ENCODE data around the gene HOXC4.

Gene HOXC4

GRCh38 chr12:54018468-54018984 lies 35.1 kb upstream of the HOXC4 start:
- no peak overlapping the region for H2BK12ac ChIP-seq (ENCODE audit: low read length)
- peak overlapping the region; percentile 6 for H4K12ac ChIP-seq (ENCODE audit: low read depth, low read length)
- H3K27me3 ChIP-seq (ENCODE audit: insufficient read depth, low read length): peaks cover 92% of the 10 kb centered on the region
- peak overlapping the region; percentile 38 for H2AFZ ChIP-seq (ENCODE audit: insufficient read depth, low read length, poor library complexity)
- H4K8ac ChIP-seq (ENCODE audit: low read depth, low read length): peak overlapping the region; percentile 70
- H3K9me3 ChIP-seq (ENCODE audit: insufficient read depth, low read depth, low read length): peaks cover 6% of the 10 kb centered on the region
- no peaks in the 10 kb centered on the region for H3K79me1 ChIP-seq (ENCODE audit: low read length)
- H3K36me3 ChIP-seq (ENCODE audit: control insufficient read depth in 1 of 2, insufficient read depth in 2 of 2, low read length in 2 of 2): no peaks in the 10 kb centered on the region
- peaks cover 4 to 7% of the 10 kb centered on the region in 2 experiments for H3K4me1 ChIP-seq (ENCODE audit: control insufficient read depth in 1 of 2, insufficient read depth in 2 of 2, low read length in 2 of 2)
- no peaks in the 10 kb centered on the region for H3K79me2 ChIP-seq (ENCODE audit: control insufficient read depth, insufficient read depth, low read length, poor library complexity)
- no peak overlapping the region for H4K91ac ChIP-seq (ENCODE audit: low read depth, low read length)
- H3K4me2 ChIP-seq (ENCODE audit: low read length): peak overlapping the region; percentile 78
- H2BK5ac ChIP-seq (ENCODE audit: low read depth, low read length, poor library complexity): no peak overlapping the region
- no peak overlapping the region for H3K9ac ChIP-seq (ENCODE audit: low read length)
- no peak overlapping the region for H3K18ac ChIP-seq (ENCODE audit: low read length)
- H2BK120ac ChIP-seq (ENCODE audit: insufficient read depth, low read length, poor library complexity): no peak overlapping the region
- no peak overlapping the region for H3K27ac ChIP-seq (ENCODE audit: low read depth, low read length)
- no CpG with 5 or more reads among the region's 29 CpGs for WGBS (ENCODE audit: extremely low coverage, insufficient coverage, insufficient read length)
- no peak overlapping the region for H3K4ac ChIP-seq (ENCODE audit: low read depth, low read length)
- H3K14ac ChIP-seq (ENCODE audit: low read length): no peak overlapping the region
- H3K4me3 ChIP-seq (ENCODE audit: low read depth, low read length): peak overlapping the region; percentile 59
- no peak overlapping the region for H2AK5ac ChIP-seq (ENCODE audit: low read length)
- no peak for DNase-seq
- H3K23ac ChIP-seq (ENCODE audit: low read length): no peak overlapping the region

GRCh38 chr12:54019091-54019811 lies 34.4 kb upstream of the HOXC4 start:
- no peak overlapping the region for H3K27ac ChIP-seq (ENCODE audit: low read depth, low read length)
- no peak overlapping the region for H3K9ac ChIP-seq (ENCODE audit: low read length)
- DNase-seq: no peak
- no peak overlapping the region for H4K12ac ChIP-seq (ENCODE audit: low read depth, low read length)
- no peak overlapping the region for H3K23ac ChIP-seq (ENCODE audit: low read length)
- H3K9me3 ChIP-seq (ENCODE audit: insufficient read depth, low read depth, low read length): peaks cover 5% of the 10 kb centered on the region
- peaks cover 93% of the 10 kb centered on the region for H3K27me3 ChIP-seq (ENCODE audit: insufficient read depth, low read length)
- no peak overlapping the region for H3K4ac ChIP-seq (ENCODE audit: low read depth, low read length)
- no peaks in the 10 kb centered on the region for H3K79me1 ChIP-seq (ENCODE audit: low read length)
- no peaks in the 10 kb centered on the region for H3K79me2 ChIP-seq (ENCODE audit: control insufficient read depth, insufficient read depth, low read length, poor library complexity)
- H3K4me1 ChIP-seq (ENCODE audit: control insufficient read depth in 1 of 2, insufficient read depth in 2 of 2, low read length in 2 of 2): peaks cover 4 to 7% of the 10 kb centered on the region in 2 experiments
- H3K4me2 ChIP-seq (ENCODE audit: low read length): peak overlapping the region; percentile 33
- no peak overlapping the region for H2BK120ac ChIP-seq (ENCODE audit: insufficient read depth, low read length, poor library complexity)
- no CpG with 5 or more reads among the region's 43 CpGs for WGBS (ENCODE audit: extremely low coverage, insufficient coverage, insufficient read length)
- no peak overlapping the region for H2BK12ac ChIP-seq (ENCODE audit: low read length)
- H3K18ac ChIP-seq (ENCODE audit: low read length): no peak overlapping the region
- H3K14ac ChIP-seq (ENCODE audit: low read length): no peak overlapping the region
- H2BK5ac ChIP-seq (ENCODE audit: low read depth, low read length, poor library complexity): no peak overlapping the region
- no peak overlapping the region for H3K4me3 ChIP-seq (ENCODE audit: low read depth, low read length)
- no peak overlapping the region for H2AK5ac ChIP-seq (ENCODE audit: low read length)
- no peaks in the 10 kb centered on the region for H3K36me3 ChIP-seq (ENCODE audit: control insufficient read depth in 1 of 2, insufficient read depth in 2 of 2, low read length in 2 of 2)
- no peak overlapping the region for H4K8ac ChIP-seq (ENCODE audit: low read depth, low read length)
- no peak overlapping the region for H4K91ac ChIP-seq (ENCODE audit: low read depth, low read length)
- no peak overlapping the region for H2AFZ ChIP-seq (ENCODE audit: insufficient read depth, low read length, poor library complexity)

- Histone ChIP-seq H2BK5ac (ENCODE audit: low read depth, low read length, poor library complexity) (no peak overlapping the region), H3K9ac (ENCODE audit: low read length) (no peak overlapping the region), H3K9me3 (ENCODE audit: insufficient read depth, low read depth, low read length) (peaks cover 5% of the 10 kb centered on the region), H3K4me2 (ENCODE audit: low read length) (no peak overlapping the region), H3K27ac (ENCODE audit: low read depth, low read length) (no peak overlapping the region), H3K14ac (ENCODE audit: low read length) (no peak overlapping the region), H4K8ac (ENCODE audit: low read depth, low read length) (no peak overlapping the region), H3K79me2 (ENCODE audit: control insufficient read depth, insufficient read depth, low read length, poor library complexity) (no peaks in the 10 kb centered on the region), H3K79me1 (ENCODE audit: low read length) (no peaks in the 10 kb centered on the region), H3K4me1 (ENCODE audit: control insufficient read depth in 1 of 2, insufficient read depth in 2 of 2, low read length in 2 of 2) (peaks cover 4 to 7% of the 10 kb centered on the region in 2 experiments), H3K4ac (ENCODE audit: low read depth, low read length) (no peak overlapping the region), H3K23ac (ENCODE audit: low read length) (no peak overlapping the region), H4K91ac (ENCODE audit: low read depth, low read length) (no peak overlapping the region), H2AK5ac (ENCODE audit: low read length) (no peak overlapping the region), H2BK120ac (ENCODE audit: insufficient read depth, low read length, poor library complexity) (no peak overlapping the region), H2AFZ (ENCODE audit: insufficient read depth, low read length, poor library complexity) (no peak overlapping the region), H4K12ac (ENCODE audit: low read depth, low read length) (no peak overlapping the region), H2BK12ac (ENCODE audit: low read length) (no peak overlapping the region), H3K36me3 (ENCODE audit: control insufficient read depth in 1 of 2, insufficient read depth in 2 of 2, low read length in 2 of 2) (no peaks in the 10 kb centered on the region), H3K4me3 (ENCODE audit: low read depth, low read length) (no peak overlapping the region), H3K27me3 (ENCODE audit: insufficient read depth, low read length) (peaks cover 92% of the 10 kb centered on the region), H3K18ac (ENCODE audit: low read length) (no peak overlapping the region)
- DNase-seq: no peak
- WGBS (ENCODE audit: extremely low coverage, insufficient coverage, insufficient read length): no CpG with 5 or more reads among the region's 10 CpGs
Observed at GRCh38 chr12:54019924-54020590, 33.6 kb upstream of the HOXC4 start.

- H3K4ac ChIP-seq (ENCODE audit: low read depth, low read length): no peak overlapping the region
- no peak overlapping the region for H3K9ac ChIP-seq (ENCODE audit: low read length)
- H4K12ac ChIP-seq (ENCODE audit: low read depth, low read length): no peak overlapping the region
- no peak overlapping the region for H2AFZ ChIP-seq (ENCODE audit: insufficient read depth, low read length, poor library complexity)
- H4K91ac ChIP-seq (ENCODE audit: low read depth, low read length): no peak overlapping the region
- no peaks in the 10 kb centered on the region for H3K79me2 ChIP-seq (ENCODE audit: control insufficient read depth, insufficient read depth, low read length, poor library complexity)
- H4K8ac ChIP-seq (ENCODE audit: low read depth, low read length): no peak overlapping the region
- H2AK5ac ChIP-seq (ENCODE audit: low read length): no peak overlapping the region
- no peak overlapping the region for H3K23ac ChIP-seq (ENCODE audit: low read length)
- no peak overlapping the region for H2BK5ac ChIP-seq (ENCODE audit: low read depth, low read length, poor library complexity)
- no peak overlapping the region for H3K18ac ChIP-seq (ENCODE audit: low read length)
- H2BK120ac ChIP-seq (ENCODE audit: insufficient read depth, low read length, poor library complexity): no peak overlapping the region
- H3K27me3 ChIP-seq (ENCODE audit: insufficient read depth, low read length): peaks cover 88% of the 10 kb centered on the region
- H3K14ac ChIP-seq (ENCODE audit: low read length): no peak overlapping the region
- H3K4me2 ChIP-seq (ENCODE audit: low read length): no peak overlapping the region
- H2BK12ac ChIP-seq (ENCODE audit: low read length): no peak overlapping the region
- no peak overlapping the region for H3K4me3 ChIP-seq (ENCODE audit: low read depth, low read length)
- H3K27ac ChIP-seq (ENCODE audit: low read depth, low read length): no peak overlapping the region
- DNase-seq: peak in 1 of 2 donors; percentile 44
- peaks cover 4 to 7% of the 10 kb centered on the region in 2 experiments for H3K4me1 ChIP-seq (ENCODE audit: control insufficient read depth in 1 of 2, insufficient read depth in 2 of 2, low read length in 2 of 2)
- WGBS (ENCODE audit: extremely low coverage, insufficient coverage, insufficient read length): no CpG with 5 or more reads among the region's 23 CpGs
- H3K36me3 ChIP-seq (ENCODE audit: control insufficient read depth in 1 of 2, insufficient read depth in 2 of 2, low read length in 2 of 2): no peaks in the 10 kb centered on the region
- peaks cover 5% of the 10 kb centered on the region for H3K9me3 ChIP-seq (ENCODE audit: insufficient read depth, low read depth, low read length)
- H3K79me1 ChIP-seq (ENCODE audit: low read length): no peaks in the 10 kb centered on the region
Observed at GRCh38 chr12:54020591-54021405, 32.8 kb upstream of the HOXC4 start.
